CD4-positive, alpha-beta T cell treated with Interleukin-4 for 1 hour (primary cell): ENCODE results near the gene PSG6.
"Not testable (repeated sequence)": the region's sequence is repeated elsewhere in the genome, so short reads cannot be mapped to it uniquely, and the experiment has no call there.

ENCODE experiments used
- DNase-seq, 2 donors: peaks; one replicate each; pipeline ENCODE4 v3.0.0-alpha.2; 2020 to 2022

The PSG6 gene

GRCh38 chr19:42906162-42906561 is 11.5 kb downstream of the PSG6 start:
- DNase-seq, result not testable (repeated sequence)

- not testable (repeated sequence) for DNase-seq
Observed at GRCh38 chr19:42900561-42900960, 17.1 kb downstream of the PSG6 start.

GRCh38 chr19:42899674-42900073 is 18.0 kb downstream of the PSG6 start:
- not testable (repeated sequence) for DNase-seq

GRCh38 chr19:42899110-42899509 is 18.6 kb downstream of the PSG6 start:
- DNase-seq, result not testable (repeated sequence)

GRCh38 chr19:42898656-42899055 is 19.0 kb downstream of the PSG6 start:
- not testable (repeated sequence) for DNase-seq

- not testable (repeated sequence) for DNase-seq
Observed at GRCh38 chr19:42897729-42898128, 20.0 kb downstream of the PSG6 start.

GRCh38 chr19:42890446-42890845 is 27.2 kb downstream of the PSG6 start:
- DNase-seq, result not testable (repeated sequence)

- not testable (repeated sequence) for DNase-seq
Observed at GRCh38 chr19:42887876-42888445, 29.7 kb downstream of the PSG6 start.

- not testable (repeated sequence) for DNase-seq
Observed at GRCh38 chr19:42882730-42883129, 35.0 kb downstream of the PSG6 start.

- not testable (repeated sequence) for DNase-seq
Observed at GRCh38 chr19:42882010-42882409, 35.7 kb downstream of the PSG6 start.

GRCh38 chr19:42881279-42881678 is 36.4 kb downstream of the PSG6 start:
- DNase-seq, result not testable (repeated sequence)

GRCh38 chr19:42880621-42881020 is 37.1 kb downstream of the PSG6 start:
- DNase-seq, result not testable (repeated sequence)

GRCh38 chr19:42879613-42880012 is 38.1 kb downstream of the PSG6 start, which contains the start of gene PSG1:
Gene PSG1 (minus strand): TSS chr19:42879713. CDS start chr19:42879581, 132 bp downstream.
- no peak for DNase-seq

- not testable (repeated sequence) for DNase-seq
Observed at GRCh38 chr19:42876596-42876995, 41.1 kb downstream of the PSG6 start.

GRCh38 chr19:42875881-42876280 is 41.8 kb downstream of the PSG6 start:
- not testable (repeated sequence) for DNase-seq

GRCh38 chr19:42874901-42875813 is 42.5 kb downstream of the PSG6 start:
- not testable (repeated sequence) for DNase-seq

GRCh38 chr19:42874136-42874535 is 43.6 kb downstream of the PSG6 start:
- not testable (repeated sequence) for DNase-seq

GRCh38 chr19:42872608-42873007 is 45.1 kb downstream of the PSG6 start:
- no peak for DNase-seq

GRCh38 chr19:42857544-42857867 is 60.2 kb downstream of the PSG6 start:
- no peak for DNase-seq

GRCh38 chr19:42856866-42857543 is 60.7 kb downstream of the PSG6 start:
- not testable (repeated sequence) for DNase-seq

GRCh38 chr19:42854745-42855144 is 62.9 kb downstream of the PSG6 start:
- not testable (repeated sequence) for DNase-seq

GRCh38 chr19:42853231-42853630 is 64.5 kb downstream of the PSG6 start:
- DNase-seq, result not testable (repeated sequence)

GRCh38 chr19:42852821-42853220 is 64.9 kb downstream of the PSG6 start:
- not testable (repeated sequence) for DNase-seq
